Esophagus muscularis mucosa (tissue), 4 donors: ENCODE measurements around the gene A4GALT.

Experiments used
- EP300 ChIP-seq: sonication (generic); formaldehyde crosslinking; IDR thresholded peaks from one replicate; pipeline ENCODE4 v1.6.1; 2017; ENCODE audit warnings: antibody characterized with exemption
- POLR2AphosphoS5 ChIP-seq, 2 donors: sonication (generic); formaldehyde crosslinking; IDR thresholded peaks; one replicate each; pipeline ENCODE4 v1.6.1; 2017; ENCODE audit warnings: antibody characterized with exemption in 2 of 2
- TF ChIP-seq, protein P1 (sequence below), 3 experiments: fragments of 200-600 bp in 2 of 3; fragments of 450-650 bp in 1 of 3; sonication (generic) in 2 of 3; IDR thresholded peaks; one replicate each; pipeline ENCODE4 v1.5.1; 2017 to 2019; ENCODE audit warnings: antibody characterized with exemption in 3 of 3, mild to moderate bottlenecking in 2 of 3, moderate library complexity in 1 of 3

DNA sequence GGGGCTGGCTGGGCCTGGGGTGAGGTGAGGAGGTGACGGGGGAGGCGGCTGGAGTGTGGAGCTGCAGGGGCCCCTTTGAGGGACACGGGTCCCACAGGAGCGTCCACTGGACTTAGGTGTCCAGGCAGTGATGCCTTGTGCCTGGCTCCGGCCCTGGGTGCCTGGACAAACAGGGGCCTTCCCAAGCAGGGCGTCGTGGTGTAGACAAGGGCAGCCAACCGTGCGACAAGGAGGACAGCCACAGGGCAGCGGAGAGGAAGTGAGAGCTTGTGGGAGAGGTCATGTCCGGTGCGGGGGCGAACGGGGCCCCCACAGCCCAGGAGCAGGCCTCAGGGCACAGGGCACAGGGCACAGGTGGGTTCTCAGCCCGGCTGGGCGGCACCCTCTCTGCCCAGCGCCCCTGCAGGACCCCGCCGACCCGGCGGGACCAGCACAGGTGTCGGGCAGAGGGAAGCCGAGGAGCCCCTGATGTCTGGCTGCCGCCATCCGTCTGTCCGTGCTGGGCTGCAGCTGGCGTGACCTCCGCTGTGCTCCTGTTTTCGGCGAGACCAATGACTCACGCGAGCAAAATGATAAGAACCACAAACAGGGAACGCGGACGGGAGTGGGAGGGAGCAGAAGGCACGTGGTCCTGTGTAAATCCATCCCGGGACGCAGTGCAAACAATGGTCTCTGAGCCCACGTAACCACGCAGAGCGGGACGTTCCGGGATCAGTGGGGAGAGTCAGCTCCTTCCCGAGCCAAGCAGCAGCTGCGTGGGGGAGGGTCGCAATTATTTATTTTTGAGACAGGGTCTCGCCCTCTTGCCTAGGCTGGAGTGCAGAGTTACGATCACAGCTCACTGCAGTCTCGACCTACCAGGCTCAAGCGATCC, 49.1 kb upstream of the A4GALT start:
- TF ChIP-seq POLR2AphosphoS5 (IDR thresholded peaks at IDR 0.05) (peak in 1 of 2 donors; percentile 22), EP300 (no peak)
- TF ChIP-seq, protein P1, sequence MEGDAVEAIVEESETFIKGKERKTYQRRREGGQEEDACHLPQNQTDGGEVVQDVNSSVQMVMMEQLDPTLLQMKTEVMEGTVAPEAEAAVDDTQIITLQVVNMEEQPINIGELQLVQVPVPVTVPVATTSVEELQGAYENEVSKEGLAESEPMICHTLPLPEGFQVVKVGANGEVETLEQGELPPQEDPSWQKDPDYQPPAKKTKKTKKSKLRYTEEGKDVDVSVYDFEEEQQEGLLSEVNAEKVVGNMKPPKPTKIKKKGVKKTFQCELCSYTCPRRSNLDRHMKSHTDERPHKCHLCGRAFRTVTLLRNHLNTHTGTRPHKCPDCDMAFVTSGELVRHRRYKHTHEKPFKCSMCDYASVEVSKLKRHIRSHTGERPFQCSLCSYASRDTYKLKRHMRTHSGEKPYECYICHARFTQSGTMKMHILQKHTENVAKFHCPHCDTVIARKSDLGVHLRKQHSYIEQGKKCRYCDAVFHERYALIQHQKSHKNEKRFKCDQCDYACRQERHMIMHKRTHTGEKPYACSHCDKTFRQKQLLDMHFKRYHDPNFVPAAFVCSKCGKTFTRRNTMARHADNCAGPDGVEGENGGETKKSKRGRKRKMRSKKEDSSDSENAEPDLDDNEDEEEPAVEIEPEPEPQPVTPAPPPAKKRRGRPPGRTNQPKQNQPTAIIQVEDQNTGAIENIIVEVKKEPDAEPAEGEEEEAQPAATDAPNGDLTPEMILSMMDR (IDR thresholded peaks at IDR 0.05): no peak
